HG03280 (cell line): ENCODE measurements around the gene ATOH8.

Experiments
- ATAC-seq: cut with Tn5 transposase; IDR thresholded peaks from one replicate; pipeline ENCODE4 v1.9.1; 2021; ENCODE audit warnings: mild to moderate bottlenecking, moderate library complexity; ENCODE audit not compliant: unreplicated experiment

Gene ATOH8

GRCh38 chr2:85718009-85718391, 35.8 kb upstream of the ATOH8 start:
- ATAC-seq = no peak

- ATAC-seq = no peak
Measured at GRCh38 chr2:85718885-85719492, 34.8 kb upstream of the ATOH8 start.

GRCh38 chr2:85719609-85720240, 34.1 kb upstream of the ATOH8 start:
- ATAC-seq = no peak

- no peak for ATAC-seq
Measured at GRCh38 chr2:85720533-85720932, 33.3 kb upstream of the ATOH8 start.

- no peak for ATAC-seq
Measured at GRCh38 chr2:85721641-85722040, 32.1 kb upstream of the ATOH8 start.

GRCh38 chr2:85722519-85722918, 31.3 kb upstream of the ATOH8 start:
- no peak for ATAC-seq

- ATAC-seq = no peak
Measured at GRCh38 chr2:85723707-85724360, 30.0 kb upstream of the ATOH8 start.

- no peak for ATAC-seq
Measured at GRCh38 chr2:85724731-85725181, 29.0 kb upstream of the ATOH8 start.

- ATAC-seq = no peak
Measured at GRCh38 chr2:85725451-85725850, 28.3 kb upstream of the ATOH8 start.

- ATAC-seq = no peak
Measured at GRCh38 chr2:85727798-85728197, 26.0 kb upstream of the ATOH8 start.

GRCh38 chr2:85728342-85728741, 25.4 kb upstream of the ATOH8 start:
- ATAC-seq = no peak

- peak; percentile 73 for ATAC-seq
Measured at GRCh38 chr2:85728883-85729824, 24.6 kb upstream of the ATOH8 start.

GRCh38 chr2:85729825-85730510, 23.8 kb upstream of the ATOH8 start:
- ATAC-seq = no peak

GRCh38 chr2:85730686-85731230, 23.0 kb upstream of the ATOH8 start:
- ATAC-seq = no peak

- ATAC-seq = no peak
Measured at GRCh38 chr2:85731606-85732005, 22.2 kb upstream of the ATOH8 start.

GRCh38 chr2:85732467-85733120, 21.2 kb upstream of the ATOH8 start:
- ATAC-seq = no peak

- ATAC-seq = no peak
Measured at GRCh38 chr2:85733121-85733960, 20.4 kb upstream of the ATOH8 start.

- no peak for ATAC-seq
Measured at GRCh38 chr2:85734015-85734414, 19.8 kb upstream of the ATOH8 start.
